OCI-LY7 (cell line): ENCODE results near the gene FNDC3B.

Experiments used
- EZH2phosphoT487 ChIP-seq: fragments of 200-600 bp; sonication (generic); IDR thresholded peaks from 2 replicates; pipeline ENCODE4 v1.6.1; 2018; ENCODE audit warnings: low read depth, borderline replicate concordance, mild to moderate bottlenecking, mixed run types, antibody characterized with exemption, low read length, moderate library complexity, mixed read lengths
- TF ChIP-seq, protein P1 (sequence below): fragments of 200-600 bp; sonication (generic); conservative IDR thresholded peaks from 2 replicates; pipeline ENCODE4 v1.5.1; 2014; ENCODE audit warnings: mild to moderate bottlenecking, antibody characterized with exemption, low read length, moderate library complexity, mixed read lengths

DNA sequence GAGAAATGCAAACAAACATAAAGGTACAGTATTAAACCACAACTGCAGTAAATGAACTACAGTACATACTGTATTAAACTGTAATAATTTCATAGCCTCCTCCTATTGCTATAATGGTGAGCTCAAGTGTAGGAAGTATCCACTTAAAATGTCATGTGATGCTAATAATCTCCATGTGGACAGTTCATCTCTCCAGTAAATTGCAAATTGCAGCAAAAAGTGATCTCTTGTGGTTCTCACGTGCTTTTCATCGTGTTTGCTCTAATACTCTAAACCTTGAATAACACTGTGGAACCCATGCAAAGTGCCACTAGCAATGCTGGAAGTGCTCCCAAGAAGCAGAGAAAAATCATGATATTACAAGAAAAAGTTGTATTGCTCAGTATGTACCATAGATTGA is 9.2 kb upstream of the FNDC3B start:
- TF ChIP-seq, protein P1, sequence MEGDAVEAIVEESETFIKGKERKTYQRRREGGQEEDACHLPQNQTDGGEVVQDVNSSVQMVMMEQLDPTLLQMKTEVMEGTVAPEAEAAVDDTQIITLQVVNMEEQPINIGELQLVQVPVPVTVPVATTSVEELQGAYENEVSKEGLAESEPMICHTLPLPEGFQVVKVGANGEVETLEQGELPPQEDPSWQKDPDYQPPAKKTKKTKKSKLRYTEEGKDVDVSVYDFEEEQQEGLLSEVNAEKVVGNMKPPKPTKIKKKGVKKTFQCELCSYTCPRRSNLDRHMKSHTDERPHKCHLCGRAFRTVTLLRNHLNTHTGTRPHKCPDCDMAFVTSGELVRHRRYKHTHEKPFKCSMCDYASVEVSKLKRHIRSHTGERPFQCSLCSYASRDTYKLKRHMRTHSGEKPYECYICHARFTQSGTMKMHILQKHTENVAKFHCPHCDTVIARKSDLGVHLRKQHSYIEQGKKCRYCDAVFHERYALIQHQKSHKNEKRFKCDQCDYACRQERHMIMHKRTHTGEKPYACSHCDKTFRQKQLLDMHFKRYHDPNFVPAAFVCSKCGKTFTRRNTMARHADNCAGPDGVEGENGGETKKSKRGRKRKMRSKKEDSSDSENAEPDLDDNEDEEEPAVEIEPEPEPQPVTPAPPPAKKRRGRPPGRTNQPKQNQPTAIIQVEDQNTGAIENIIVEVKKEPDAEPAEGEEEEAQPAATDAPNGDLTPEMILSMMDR, result no peak
- TF ChIP-seq EZH2phosphoT487, result no peak
